GM12873 (cell line): ENCODE data around the gene RALGPS2.

Experiments used
- TF ChIP-seq, protein P1 (sequence below): IDR thresholded peaks from 2 replicates; pipeline ENCODE4 v1.5.1; 2012; ENCODE audit warnings: low read depth, mild to moderate bottlenecking, moderate library complexity, low read length, control low read depth; ENCODE audit not compliant: insufficient read depth; ENCODE audit errors: missing control alignments

RALGPS2 gene

DNA sequence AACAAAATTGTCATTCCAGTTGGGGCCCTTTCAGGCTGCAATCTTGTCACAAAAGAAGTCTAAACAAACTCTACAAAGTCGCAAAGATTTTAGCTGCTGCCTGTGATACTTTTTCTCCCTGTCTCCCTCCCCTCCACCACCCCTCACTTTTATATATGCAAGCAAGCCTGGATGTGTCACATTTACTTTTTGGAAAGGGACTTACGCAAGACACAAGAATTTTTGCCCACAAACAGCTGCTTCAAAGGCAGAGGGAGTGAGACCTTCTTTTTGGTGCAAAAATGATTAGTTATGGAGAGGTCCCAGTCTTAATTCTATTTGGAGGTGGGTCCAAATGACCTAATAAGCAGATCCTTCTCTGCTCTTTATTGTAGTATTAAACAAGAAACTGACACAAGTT is 22.9 kb upstream of the RALGPS2 start:
- TF ChIP-seq, protein P1, sequence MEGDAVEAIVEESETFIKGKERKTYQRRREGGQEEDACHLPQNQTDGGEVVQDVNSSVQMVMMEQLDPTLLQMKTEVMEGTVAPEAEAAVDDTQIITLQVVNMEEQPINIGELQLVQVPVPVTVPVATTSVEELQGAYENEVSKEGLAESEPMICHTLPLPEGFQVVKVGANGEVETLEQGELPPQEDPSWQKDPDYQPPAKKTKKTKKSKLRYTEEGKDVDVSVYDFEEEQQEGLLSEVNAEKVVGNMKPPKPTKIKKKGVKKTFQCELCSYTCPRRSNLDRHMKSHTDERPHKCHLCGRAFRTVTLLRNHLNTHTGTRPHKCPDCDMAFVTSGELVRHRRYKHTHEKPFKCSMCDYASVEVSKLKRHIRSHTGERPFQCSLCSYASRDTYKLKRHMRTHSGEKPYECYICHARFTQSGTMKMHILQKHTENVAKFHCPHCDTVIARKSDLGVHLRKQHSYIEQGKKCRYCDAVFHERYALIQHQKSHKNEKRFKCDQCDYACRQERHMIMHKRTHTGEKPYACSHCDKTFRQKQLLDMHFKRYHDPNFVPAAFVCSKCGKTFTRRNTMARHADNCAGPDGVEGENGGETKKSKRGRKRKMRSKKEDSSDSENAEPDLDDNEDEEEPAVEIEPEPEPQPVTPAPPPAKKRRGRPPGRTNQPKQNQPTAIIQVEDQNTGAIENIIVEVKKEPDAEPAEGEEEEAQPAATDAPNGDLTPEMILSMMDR = no peak

DNA sequence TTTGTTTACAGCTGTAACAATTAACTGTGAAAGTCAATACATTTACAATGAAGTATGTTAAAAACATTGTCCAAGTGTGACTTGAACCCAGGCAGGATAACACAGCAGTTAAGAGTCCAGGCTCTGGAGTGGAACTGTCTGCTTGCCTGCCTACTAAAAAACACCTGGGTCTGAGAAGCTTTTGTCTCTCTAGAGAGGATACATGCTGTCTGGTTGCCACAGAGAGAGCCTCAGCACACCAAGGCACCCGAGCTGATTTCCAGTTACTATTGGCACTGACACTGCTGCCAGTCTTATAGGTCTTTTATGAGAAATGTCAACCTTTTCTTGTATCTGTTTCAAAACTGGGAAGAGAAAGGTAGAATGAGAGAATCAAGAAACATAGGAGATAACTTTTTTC is 20.2 kb upstream of the RALGPS2 start:
- TF ChIP-seq, protein P1 = no peak

DNA sequence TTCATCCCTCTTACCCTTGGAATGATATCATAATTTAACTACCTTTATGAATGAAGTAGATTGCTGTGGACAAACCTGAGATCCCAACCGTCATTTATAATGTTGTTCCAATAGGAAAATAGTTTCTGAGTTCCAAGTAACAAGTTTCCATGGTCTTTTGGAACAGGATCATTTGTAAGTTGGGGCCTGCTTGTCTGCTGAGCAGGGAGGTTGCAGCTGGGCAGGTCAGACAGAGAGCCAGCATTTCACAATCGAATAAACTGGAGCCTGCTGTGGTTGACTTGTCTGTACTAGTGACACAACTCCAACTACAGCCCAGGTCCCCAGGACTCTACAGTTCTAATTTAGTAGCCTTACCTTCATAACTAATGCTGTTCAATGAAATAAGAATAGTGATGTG is 18.6 kb upstream of the RALGPS2 start:
- TF ChIP-seq, protein P1 = no peak

DNA sequence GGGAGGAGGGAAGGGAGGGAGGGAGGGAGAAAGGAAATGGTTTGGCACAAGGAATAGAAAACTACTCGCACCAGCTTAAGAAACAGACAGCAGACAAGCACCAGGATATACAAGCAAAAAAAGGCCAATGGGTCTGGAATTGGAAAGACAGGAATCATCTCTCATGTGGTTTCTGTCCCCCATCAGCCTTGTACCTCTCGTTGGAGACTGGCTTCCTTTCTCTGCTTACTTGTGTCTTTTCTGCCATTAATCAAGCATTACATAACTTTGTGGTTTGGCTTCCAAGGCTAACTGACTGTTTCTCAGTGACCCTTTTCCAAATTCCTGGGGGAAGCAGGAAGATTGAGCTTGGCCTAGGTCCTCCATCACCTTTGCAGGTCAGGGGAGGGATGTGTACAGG is 11.8 kb upstream of the RALGPS2 start:
- TF ChIP-seq, protein P1 = no peak

DNA sequence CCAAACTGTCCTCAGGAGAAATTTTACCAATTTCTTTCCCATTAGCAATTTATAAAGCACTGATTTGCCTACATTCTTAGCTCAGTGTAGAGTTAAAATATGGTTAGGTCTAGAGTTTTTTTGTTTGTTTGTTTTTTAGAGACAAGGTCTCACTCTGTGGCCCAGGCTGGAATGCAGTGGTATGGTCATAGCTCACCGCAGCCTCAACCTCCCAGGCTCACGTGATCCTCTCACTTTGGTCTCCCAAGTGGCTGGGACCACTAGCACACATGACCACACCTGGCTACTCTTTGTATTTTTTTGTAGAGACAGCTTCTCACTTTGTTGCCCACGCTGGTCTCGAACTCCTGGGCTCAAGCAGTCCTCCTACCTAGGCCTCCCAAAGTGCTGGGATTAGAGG is 10.6 kb upstream of the RALGPS2 start:
- TF ChIP-seq, protein P1 = no peak

DNA sequence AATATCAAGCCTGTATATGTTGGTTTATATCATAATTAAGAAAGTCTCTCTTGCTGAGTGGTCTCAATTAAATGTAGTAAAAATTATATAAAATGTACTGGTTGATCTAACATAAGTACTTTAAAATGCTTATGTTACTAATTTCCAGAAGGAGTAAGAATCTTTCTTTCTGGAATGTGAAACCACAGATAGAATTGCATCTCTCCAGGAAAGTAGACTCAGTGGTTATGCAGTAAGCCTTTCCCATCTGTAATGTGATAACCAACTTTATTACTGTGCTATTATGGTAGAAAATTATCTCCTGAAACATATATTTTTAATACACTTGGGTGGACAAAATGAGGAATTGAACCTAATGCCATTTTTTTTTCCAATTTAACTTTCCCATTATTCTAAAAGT is 8.9 kb upstream of the RALGPS2 start:
- TF ChIP-seq, protein P1 = no peak

DNA sequence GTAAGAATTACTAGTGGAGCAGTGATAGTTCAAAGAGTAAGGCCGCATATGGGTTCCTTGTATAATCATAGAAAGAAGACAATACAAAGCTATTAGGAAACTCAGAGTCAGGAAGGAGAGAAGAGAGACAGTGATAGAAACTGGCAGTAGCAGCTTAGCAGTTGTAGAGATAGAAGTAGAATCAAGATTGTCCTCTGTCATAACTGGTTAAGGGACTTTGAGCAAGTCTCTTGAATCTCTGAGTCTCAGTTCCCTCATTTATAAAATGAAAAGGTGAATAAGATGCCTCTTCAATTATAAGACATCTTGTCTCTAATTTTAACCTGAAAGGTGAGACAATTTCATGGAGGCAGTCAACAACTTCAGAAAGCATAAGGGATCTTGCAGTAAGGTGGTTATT is 6.5 kb upstream of the RALGPS2 start:
- TF ChIP-seq, protein P1 = no peak
